Keratinocyte (primary cell): ENCODE measurements around the gene TMEM42.

ENCODE experiments used
- EZH2 ChIP-seq: IDR thresholded peaks from one replicate; pipeline ENCODE4 v1.6.1; 2012; ENCODE audit warnings: inconsistent platforms, mild to moderate bottlenecking, low read length, moderate library complexity
- TF ChIP-seq, protein P1 (sequence below), 3 experiments: IDR thresholded peaks in 1 of 3; conservative IDR thresholded peaks in 1 of 3; optimal IDR thresholded peaks in 1 of 3; 2 replicates in 2 of 3; 3 replicates in 1 of 3; pipeline versions ENCODE3 to v1.5.1; 2011; ENCODE audit warnings: low read length in 3 of 3, mild to moderate bottlenecking in 3 of 3, moderate library complexity in 2 of 3, control low read depth in 1 of 3, inconsistent platforms in 1 of 3; ENCODE audit not compliant: insufficient read depth in 2 of 3; ENCODE audit errors: extremely low read depth in 1 of 3

DNA sequence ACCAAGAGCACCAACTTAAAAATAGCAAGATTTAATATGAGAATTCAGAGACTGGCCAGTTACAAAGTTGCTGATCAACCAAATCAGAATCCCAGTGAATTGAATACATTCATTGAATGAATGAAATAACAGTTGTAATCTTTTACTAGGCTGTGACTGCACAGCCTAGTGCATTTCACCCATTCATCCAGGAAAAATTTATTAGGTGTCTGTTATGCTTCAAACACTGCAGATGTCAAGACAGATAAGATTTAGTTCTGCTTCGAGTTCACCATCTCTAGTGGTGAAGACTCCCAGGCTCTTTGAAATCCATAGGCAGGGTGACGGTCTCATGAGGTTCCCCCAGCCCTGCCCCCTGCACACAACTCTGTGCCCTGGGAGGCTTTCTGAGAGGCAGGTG is 41.6 kb downstream of the TMEM42 start:
- no peak for TF ChIP-seq EZH2
- TF ChIP-seq, protein P1, sequence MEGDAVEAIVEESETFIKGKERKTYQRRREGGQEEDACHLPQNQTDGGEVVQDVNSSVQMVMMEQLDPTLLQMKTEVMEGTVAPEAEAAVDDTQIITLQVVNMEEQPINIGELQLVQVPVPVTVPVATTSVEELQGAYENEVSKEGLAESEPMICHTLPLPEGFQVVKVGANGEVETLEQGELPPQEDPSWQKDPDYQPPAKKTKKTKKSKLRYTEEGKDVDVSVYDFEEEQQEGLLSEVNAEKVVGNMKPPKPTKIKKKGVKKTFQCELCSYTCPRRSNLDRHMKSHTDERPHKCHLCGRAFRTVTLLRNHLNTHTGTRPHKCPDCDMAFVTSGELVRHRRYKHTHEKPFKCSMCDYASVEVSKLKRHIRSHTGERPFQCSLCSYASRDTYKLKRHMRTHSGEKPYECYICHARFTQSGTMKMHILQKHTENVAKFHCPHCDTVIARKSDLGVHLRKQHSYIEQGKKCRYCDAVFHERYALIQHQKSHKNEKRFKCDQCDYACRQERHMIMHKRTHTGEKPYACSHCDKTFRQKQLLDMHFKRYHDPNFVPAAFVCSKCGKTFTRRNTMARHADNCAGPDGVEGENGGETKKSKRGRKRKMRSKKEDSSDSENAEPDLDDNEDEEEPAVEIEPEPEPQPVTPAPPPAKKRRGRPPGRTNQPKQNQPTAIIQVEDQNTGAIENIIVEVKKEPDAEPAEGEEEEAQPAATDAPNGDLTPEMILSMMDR (optimal IDR thresholded peaks at IDR 0.05 in 1 of 3, IDR thresholded peaks at IDR 0.05 in 1 of 3, conservative IDR thresholded peaks at IDR 0.05 in 1 of 3; ENCODE audit: extremely low read depth in 1 of 3, insufficient read depth in 2 of 3, low read length in 3 of 3), result no peak
